Brain microvascular endothelial cell (primary cell): Measurements from ENCODE around the gene TNPO3.

Experiments
- DNase-seq: peaks from one replicate; pipeline ENCODE4 v3.0.0-alpha.2; 2020
- H3K27ac ChIP-seq: fragments of 250-450 bp; sonication (Bioruptor Pico); 2 replicates; pipeline ENCODE4 v1.5.1; 2020; ENCODE audit warnings: mild to moderate bottlenecking, moderate library complexity
- H3K27me3 ChIP-seq: fragments of 250-450 bp; sonication (Bioruptor Pico); replicated peaks from 2 replicates; pipeline ENCODE4 v1.5.1; 2020; ENCODE audit warnings: mild to moderate bottlenecking
- H3K36me3 ChIP-seq: fragments of 250-450 bp; sonication (Bioruptor Pico); replicated peaks from 2 replicates; pipeline ENCODE4 v1.5.1; 2020; ENCODE audit warnings: mild to moderate bottlenecking
- H3K4me3 ChIP-seq: 2 replicates; pipeline ENCODE4 v1.5.1; 2011; ENCODE audit warnings: low read depth, mild to moderate bottlenecking, control low read depth, low read length, moderate library complexity
- in situ Hi-C: cut with HindIII; loops from 2 replicates; pipeline ENCODE4 v1.10.0; 2017; ENCODE audit warnings: low sequenced_read_pairs, low pct_ligation_motif_present
- TF ChIP-seq, protein P1 (sequence below): IDR thresholded peaks from 2 replicates; pipeline ENCODE4 v1.5.1; 2011; ENCODE audit warnings: low read depth, mild to moderate bottlenecking, moderate library complexity, low read length, control low read depth, inconsistent platforms; ENCODE audit errors: missing control alignments

TNPO3 gene

DNA sequence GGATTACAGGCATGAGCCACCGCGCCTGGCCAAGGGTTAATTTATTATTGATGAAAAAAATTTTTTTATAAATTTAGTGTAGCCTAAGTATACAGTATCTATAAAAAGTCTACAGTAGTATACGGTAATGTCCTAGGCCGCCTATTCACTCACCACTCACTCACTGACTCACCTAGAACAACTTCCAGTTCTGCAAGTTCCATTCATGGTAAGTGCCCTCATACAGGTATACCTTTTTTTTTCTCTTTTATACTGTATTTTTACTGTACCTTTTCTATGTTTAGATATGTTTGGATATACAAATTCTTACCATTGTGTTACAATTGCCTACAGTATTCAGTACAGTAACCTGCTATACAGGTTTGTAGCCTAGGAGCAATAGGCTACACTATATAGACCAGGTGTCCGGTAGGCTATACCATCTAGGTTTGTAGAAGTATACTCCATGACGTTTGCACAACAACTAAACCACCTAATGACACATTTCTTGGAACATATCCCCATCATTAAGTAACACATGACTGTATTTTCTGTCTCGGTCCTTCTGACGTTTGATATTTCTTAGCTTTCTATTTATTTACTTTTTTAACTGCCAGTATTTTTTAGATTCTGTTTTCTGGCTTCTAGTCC lies 93.8 kb downstream of the TNPO3 start:
- DNase-seq: no peak
- TF ChIP-seq, protein P1, sequence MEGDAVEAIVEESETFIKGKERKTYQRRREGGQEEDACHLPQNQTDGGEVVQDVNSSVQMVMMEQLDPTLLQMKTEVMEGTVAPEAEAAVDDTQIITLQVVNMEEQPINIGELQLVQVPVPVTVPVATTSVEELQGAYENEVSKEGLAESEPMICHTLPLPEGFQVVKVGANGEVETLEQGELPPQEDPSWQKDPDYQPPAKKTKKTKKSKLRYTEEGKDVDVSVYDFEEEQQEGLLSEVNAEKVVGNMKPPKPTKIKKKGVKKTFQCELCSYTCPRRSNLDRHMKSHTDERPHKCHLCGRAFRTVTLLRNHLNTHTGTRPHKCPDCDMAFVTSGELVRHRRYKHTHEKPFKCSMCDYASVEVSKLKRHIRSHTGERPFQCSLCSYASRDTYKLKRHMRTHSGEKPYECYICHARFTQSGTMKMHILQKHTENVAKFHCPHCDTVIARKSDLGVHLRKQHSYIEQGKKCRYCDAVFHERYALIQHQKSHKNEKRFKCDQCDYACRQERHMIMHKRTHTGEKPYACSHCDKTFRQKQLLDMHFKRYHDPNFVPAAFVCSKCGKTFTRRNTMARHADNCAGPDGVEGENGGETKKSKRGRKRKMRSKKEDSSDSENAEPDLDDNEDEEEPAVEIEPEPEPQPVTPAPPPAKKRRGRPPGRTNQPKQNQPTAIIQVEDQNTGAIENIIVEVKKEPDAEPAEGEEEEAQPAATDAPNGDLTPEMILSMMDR: no peak
- no peaks in the 10 kb centered on the region for H3K27me3 ChIP-seq
- H3K36me3 ChIP-seq: peaks cover 26% of the 10 kb centered on the region
- in situ Hi-C loops: no loop called here
- no peak overlapping the region for H3K4me3 ChIP-seq
- H3K27ac ChIP-seq: no peak overlapping the region

DNA sequence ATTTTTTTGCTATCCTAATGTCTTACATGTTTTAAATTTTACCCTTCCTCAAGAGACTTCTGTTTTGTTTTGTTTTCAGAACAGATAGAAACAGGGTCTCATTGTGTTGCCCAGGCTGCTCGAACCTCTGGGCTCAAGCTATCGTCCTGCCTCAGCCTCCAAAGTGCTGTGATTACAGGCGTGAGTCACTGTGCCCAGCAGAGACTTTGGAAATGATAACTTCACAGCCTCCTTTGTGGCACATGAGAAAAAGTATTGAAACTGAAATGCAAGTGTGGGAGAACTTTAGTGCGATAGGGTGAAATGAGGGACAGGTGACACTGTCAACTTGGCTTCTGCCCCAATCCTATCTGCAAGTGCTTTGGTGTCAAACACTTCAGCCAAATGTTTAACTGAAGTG lies 95.6 kb downstream of the TNPO3 start:
- Histone ChIP-seq H3K27me3 (no peaks in the 10 kb centered on the region), H3K36me3 (peaks cover 31% of the 10 kb centered on the region), H3K27ac (no peak overlapping the region), H3K4me3 (no peak overlapping the region)
- no peak for DNase-seq
- in situ Hi-C loops: no loop called here
- TF ChIP-seq, protein P1: no peak

DNA sequence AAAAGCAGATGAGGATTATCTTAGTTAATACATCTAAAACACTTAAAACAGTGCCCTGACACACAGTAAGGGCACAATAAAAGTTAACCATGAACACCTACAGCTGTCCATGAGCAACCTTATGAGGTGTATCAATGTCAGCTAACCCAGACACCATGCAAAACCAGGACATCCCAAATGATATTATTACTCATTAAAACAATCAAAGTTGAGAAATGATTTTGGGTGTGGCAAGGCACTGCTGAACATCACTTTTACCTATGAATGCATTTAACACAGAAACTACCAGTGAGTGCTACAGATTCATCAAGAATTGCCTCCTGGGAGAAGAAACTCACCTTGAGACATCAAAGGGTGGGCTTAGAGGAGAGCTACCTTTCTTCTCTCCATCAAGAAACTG lies 98.9 kb downstream of the TNPO3 start:
- DNase-seq: no peak
- no peak overlapping the region for H3K27ac ChIP-seq
- H3K4me3 ChIP-seq: no peak overlapping the region
- no peaks in the 10 kb centered on the region for H3K27me3 ChIP-seq
- TF ChIP-seq, protein P1: no peak
- in situ Hi-C loops: no loop called here
- H3K36me3 ChIP-seq: peaks cover 43% of the 10 kb centered on the region

DNA sequence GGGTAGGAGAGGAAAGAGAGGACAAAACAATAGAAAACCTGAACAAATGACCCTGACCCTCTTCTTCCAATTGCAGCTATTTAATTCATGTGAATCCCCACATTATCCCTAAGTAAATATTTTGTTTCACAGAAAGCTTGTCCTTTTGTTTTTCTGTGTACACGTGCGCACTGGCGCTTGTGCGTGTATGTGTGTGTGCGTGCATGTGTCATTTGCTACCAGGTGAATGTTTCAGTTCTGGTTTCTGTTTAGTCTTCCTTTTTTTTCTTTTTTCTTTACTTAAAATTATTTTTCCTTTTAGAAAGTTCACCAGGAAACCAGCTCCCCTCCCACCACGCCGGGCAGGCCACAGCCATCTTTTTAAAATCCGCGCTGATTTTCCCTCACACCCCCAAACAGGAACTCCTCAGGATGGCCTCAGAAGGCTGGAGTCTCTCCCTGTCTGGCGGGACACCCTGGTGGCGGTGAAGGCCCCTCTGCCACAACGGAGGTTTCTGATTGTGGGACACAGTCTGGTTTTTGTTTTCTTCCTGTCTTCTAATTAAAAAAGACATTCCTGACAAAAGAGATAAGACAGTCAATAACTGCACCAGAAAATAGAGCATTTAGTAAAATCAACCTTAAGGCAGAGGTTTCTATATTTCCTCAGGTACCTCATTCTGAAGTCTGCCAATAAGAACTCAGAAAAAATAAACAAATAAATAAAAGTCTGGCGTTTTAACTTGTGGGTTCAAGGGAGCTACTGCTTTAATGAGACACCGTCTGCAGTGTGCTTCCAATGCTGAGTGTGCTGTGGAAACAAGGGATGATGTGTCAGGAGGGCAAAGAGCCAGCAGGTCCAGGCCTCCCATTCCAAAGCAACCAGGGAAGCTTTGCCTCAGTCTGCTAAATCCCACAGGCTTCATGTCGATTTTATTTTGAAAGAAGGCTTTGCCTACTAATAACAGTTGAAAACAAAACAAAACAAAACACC lies 99.8 kb downstream of the TNPO3 start:
- in situ Hi-C loops: no loop called here
- TF ChIP-seq, protein P1: no peak
- Histone ChIP-seq H3K27me3 (no peaks in the 10 kb centered on the region), H3K36me3 (peaks cover 43% of the 10 kb centered on the region), H3K4me3 (no peak overlapping the region), H3K27ac (no peak overlapping the region)
- DNase-seq: peak; percentile 40

DNA sequence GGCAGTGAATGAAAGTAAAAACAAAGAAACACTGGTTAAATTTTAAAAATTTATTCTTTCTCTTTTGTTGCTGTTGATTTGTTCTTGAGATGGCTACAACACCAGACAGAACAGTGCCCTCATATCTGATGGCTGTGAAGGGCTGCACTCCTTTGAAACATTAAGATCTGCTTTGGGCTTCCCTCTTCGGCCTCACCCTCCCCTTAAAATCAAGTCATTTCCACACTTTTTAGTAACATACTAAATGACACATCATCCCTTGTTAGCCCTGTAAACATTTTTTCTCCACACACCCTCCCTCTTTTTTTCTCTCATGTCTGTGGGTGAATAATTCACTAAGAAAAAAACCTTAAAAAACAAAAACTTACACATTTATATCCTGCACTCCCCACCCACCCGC lies 100.8 kb downstream of the TNPO3 start:
- H3K4me3 ChIP-seq: no peak overlapping the region
- in situ Hi-C loops: no loop called here
- no peaks in the 10 kb centered on the region for H3K27me3 ChIP-seq
- H3K36me3 ChIP-seq: peaks cover 39% of the 10 kb centered on the region
- DNase-seq: no peak
- H3K27ac ChIP-seq: no peak overlapping the region
- TF ChIP-seq, protein P1: no peak
